ENCODE results near the gene ZNF587B.
A peak's percentile ranks its signal among the peaks of the same experiment; 100 is the strongest.
"Not testable (repeated sequence)": the region's sequence is repeated elsewhere in the genome, so short reads cannot be mapped to it uniquely, and the experiment has no call there.

ZNF587B gene

DNA sequence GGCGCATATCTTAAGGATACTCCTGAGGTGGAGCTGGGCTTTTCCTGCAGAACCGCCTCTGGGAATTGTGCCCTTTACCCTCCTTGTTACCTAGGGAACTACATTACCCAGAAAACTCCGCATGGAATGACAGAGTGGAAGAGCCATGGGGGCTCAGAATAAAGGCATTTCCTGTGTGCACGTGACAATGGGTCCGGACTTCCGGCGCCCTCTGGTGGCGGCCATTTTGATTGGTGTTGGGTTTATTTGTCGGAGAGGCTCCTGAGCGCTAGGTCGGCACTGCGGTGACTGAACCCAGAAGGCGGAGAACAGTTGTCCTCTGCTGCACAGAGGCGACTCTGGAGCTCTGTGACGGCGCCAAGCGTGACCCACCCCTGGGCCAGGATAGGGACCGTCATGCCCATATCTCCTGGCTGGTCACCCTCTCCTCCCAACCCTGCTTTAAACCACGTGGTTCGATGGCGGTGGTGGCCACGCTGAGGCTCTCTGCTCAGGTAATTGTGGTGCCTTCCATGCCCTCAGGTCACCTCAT is at the start of gene ZNF587B:
Gene ZNF587B, plus strand, starts transcription at position 229 of the 532 bp plus-strand sequence. Its CDS starts 230 bp downstream, at position 459.
- peak; percentile 80 for DNase-seq

DNA sequence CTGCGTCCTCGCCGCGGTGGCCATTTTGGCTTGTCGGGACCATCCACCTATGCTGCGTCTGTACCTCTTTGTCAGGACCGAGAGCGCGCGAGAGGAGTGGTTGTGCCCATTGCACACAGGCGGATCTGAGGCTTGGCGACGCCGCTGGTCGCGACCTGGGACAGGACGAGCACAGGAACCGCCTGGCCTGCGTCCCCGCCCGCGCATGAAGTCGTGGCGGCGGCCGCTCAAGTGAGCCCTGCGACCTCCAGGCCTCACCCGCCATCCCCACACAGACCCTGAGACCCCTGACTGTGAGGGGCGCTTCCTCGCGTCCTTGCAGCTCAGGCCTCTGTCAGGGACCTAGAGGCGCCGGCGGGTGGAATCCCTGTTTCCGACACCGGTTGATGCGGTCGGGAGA is 43.8 kb upstream of the ZNF587B start:
- DNase-seq: no peak

DNA sequence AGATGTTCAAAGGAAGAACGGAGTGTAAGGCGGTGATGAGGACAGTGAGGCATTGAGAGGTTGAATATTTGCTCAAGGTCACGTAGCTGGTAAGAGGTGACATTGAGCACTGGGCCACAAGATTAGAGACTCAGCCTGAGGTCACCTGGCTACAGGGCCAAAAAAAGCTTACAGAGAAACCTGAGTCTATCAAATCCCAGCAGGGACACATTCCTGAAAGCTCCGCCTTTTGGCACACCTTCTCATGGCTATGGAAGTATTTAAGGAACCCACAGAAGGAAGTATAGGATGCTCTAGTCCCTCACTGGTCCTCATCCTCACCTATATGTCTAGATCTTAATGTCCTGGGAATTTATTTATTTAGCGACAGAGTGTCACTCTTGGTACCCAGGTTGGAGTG is 43.2 kb upstream of the ZNF587B start:
- no peak for DNase-seq

DNA sequence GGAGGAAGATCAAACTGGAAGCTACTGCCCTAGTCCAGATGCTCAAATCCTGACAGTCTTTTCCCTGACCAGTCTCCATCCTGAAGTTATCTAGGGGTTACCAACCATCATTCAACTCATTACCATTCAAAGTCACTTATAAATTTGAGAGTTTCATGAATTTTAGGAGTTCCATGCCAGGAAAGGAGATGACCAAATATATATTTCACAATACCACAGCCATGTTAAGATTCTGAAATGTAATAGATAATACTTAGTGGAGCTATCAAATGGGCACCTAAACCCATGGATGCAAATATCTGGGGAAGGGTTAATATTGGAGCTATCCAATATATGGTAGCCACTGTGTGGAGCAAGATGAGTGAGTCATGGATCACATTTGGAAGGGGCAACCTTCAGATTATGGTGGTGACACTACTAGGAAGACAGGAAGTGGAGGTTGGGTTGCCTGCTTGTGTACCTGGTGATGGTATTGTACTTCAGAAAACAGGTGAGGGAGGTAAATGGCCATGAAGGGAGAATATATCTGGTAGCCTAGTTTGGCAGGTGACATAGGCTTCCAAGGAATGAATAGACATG is 41.9 kb upstream of the ZNF587B start:
- no peak for DNase-seq

DNA sequence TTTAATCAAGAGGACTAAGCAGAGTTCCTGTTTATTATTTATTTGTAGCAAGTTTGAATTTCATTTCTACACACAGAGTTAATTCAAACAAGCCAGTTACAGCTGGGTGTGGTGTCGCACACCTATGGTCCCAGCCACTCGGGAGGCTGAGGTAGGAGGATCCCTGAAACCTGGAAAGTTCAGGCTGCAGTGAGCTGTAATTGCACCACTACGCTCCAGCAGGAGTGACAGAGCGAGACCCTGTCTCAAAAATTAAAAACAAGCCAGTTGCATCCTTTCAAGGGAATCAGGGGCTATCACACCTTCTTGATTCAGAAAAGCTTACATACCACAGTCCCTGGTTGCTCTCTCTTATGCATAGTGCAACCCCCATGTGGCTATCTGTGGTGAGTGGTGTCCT is 40.8 kb upstream of the ZNF587B start:
- DNase-seq: no peak

DNA sequence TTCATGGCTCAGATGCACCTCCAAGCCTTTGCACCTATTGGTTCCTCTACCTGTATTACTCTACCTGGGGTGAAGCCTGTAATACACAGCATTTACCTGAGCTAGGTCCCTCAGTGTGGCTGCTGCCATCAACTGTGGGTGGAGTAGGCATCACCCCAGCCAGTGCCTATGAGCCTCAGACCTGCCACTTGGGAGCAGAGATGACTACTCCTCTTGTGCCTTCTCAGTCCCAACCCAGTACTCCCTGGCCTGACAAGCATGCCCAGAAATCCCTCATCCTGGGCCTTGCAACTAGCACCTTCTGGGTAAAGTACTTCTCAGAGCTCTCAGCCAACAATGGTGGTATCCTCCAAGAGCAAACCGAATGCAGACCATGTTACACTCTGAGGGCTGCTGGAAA is 33.5 kb upstream of the ZNF587B start:
- not testable (repeated sequence) for DNase-seq

DNA sequence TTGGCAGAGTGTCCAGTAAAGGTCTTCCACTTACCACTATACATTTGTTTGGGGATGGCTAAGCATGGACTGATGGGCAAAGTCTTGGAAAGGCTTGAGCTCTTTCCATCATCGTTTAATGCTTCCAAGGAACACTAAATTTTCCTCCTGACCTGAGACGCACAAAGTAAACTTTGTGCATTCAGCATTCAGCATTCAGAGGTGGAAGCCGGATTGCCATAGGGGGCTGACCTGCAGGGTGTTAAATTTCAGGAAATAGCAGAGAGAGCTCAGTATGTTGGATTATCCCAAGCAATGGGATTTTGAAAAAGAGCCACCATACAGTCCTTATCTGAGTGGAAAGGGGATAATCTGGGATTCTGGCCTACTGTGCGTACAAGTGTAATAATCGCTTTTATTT is 29.4 kb upstream of the ZNF587B start:
- DNase-seq: no peak

DNA sequence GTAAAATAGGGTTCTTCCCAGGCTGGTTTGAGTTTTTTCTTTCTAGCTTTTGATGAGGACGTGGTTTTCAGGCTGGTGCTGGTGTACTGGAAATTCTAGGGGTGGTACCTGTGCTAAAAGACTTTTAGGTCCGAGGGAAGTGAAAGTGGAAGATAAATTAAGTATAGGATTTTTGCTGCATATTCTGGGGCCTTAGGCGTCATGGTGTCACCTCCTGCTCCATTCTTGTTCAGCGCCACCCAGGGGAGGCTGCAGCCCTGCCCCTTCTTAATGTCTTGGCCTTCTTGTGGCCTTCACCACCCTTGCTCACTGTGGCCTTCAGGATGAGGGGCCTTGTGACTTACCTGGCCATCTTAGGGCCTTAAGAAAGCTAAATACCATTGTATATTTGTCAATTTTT is 27.8 kb upstream of the ZNF587B start:
- no peak for DNase-seq

DNA sequence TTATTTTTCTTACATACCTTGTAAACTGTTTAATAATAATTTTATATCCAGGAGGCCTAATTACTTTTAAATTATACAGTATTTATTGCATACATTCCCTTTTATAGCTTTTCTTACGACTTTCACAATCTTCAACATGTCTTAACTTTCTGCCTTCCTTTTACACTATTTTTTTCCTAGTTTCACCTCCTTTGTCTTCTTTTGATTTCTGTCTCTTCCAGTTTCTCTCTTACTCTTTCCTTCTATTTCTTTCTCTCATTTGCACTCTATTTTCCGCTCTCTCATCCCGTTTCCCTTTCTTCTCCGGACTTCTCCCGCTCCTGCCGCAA is 26.9 kb upstream of the ZNF587B start:
- no peak for DNase-seq

DNA sequence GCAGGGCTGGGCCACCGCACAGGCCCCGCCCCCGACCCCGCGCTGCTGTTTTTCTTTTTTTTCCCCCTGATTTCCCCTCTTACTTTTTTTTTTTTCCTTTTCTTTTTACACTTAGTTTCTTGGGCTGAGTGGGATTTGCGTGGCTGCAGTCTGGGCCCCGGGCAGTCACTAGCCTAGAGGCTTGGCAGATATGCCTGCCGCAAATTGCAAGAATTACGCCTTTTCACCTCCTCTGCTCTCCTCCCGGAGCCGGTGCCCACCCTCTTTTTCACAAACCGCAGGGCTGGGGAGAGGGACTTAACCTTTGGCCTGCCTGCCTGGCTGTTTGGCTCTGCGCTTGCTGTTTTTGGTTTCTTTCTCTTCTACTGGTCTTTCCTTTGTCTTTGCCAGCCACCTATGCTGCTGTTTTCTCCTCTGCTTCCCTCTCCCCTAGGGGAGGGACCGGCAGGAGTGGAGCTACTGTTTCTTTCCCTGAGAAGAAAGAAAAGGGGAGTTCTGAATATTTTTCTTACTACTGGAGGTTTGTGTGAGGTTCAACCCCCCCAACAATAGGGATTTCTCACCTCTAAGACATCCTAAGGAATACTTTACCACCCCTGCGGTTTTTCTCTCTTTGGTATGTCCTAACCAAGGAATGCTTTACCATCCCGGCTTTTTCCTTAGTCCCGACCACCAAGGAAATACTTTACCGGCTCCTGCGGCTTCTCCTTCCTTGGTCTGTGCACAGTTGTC is 26.3 kb upstream of the ZNF587B start:
- DNase-seq: peak; percentile 50

DNA sequence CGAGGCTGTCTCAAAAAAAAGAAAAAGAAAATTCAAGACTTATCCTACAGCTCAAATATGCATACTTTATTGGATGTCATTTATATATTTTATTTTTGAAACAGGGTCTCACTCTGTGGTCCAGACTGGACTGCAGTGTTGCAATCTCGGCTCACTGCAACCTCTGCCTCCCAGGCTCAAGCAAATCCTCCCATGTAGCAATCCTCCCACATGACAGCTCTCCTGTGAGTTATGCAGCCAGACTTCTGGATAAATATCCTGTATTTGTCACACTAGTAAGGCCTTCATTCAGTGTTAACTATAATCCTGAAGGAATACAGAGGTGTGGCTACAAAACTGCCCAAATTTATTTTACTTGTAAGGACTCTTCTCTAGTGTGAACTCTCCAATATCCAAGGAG is 22.6 kb upstream of the ZNF587B start:
- no peak for DNase-seq

DNA sequence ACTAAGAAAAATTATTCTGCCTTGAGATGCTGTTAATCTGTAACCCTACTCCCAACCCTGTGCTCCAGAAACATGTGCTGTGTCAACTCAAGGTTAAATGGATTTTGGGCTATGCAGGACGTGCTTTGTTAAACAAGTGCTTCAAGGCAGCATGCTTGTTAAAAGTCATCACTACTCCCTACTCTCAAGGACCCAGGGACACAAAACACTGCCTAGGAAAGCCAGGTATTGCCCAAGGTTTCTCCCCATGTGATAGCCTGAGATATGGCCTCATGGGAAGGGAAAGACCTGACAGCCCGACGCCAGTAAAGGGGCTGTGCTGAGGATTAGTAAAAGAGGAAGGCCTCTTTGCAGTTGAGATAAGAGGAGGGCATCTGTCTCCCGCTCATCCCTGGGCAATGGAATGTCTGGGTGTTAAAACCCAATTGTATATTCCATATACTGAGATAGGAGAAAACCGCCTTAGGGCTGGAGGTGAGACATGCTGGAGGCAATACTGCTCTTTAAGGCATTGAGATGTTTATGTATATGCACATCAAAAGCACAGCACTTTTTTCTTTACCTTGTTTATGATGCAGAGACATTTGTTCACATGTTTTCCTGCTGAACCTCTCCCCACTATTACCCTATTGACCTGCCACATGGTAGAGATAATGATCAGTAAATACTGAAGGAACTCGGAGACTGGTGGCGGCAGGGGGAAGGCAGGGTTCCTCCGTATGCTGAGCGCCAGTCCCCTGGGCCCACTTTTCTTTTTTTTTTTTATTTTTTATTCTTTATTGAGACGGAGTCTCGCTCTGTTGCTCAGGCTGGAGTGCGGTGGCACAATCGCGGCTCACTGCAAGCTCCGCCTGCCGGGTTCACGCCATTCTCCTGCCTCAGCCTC is 19.4 kb upstream of the ZNF587B start:
- not testable (repeated sequence) for DNase-seq

DNA sequence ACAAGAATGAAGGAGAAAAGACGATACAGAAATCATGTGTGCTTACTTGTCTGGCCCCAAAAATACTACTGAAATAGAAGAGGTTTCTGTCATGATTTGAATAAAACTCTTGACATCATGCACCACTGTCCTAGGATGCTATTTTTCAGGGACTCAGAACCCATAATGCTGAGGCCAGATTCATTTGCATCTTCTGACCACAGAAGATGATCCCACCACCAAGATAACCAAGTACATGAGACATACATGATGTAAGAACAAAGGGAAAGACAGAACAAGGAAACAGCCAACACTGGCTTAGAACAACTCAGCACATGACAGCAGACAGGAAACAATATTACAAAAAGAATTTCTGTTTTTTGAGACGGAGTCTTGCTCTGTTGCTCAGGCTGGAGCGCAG is 17.9 kb upstream of the ZNF587B start:
- DNase-seq: no peak

DNA sequence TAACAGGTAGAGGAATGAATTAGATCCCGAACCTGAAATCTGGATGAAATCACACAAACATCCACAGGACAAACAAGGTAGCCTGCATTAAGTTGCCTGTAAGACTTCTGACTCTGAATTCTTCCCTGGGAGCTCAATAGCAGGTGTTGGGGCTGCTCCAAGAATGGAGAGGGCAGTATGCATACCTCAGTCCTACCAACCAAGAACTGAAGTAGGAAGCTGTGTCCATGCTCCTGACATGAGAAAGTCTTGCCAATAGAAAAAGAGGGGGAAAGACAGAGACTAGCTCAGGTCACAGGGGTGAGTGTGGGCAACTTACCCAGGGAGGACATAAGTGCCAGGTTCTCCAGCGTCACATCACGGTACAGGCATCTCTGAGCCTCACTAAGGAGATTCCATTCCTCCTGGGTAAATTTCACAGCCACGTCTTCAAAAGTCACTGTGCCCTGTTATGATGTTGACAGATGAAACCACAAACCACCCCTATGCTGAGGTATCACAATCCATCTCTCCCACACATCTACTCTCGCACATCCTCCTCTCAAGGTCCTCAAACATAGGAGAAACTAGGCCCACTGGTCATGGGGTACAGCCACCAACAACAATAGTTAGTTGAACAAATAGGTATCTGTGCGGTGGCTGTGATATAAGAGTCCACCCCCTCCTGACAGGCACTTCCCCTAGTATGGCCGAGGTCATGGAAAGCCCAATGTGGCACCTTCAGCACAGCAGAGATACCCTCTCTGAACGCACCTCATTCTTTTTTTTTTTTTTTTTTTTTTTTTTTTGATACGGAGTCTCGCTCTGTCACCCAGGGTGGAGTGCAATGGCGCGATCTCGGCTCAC is 16.9 kb upstream of the ZNF587B start:
- DNase-seq: not testable (repeated sequence)

DNA sequence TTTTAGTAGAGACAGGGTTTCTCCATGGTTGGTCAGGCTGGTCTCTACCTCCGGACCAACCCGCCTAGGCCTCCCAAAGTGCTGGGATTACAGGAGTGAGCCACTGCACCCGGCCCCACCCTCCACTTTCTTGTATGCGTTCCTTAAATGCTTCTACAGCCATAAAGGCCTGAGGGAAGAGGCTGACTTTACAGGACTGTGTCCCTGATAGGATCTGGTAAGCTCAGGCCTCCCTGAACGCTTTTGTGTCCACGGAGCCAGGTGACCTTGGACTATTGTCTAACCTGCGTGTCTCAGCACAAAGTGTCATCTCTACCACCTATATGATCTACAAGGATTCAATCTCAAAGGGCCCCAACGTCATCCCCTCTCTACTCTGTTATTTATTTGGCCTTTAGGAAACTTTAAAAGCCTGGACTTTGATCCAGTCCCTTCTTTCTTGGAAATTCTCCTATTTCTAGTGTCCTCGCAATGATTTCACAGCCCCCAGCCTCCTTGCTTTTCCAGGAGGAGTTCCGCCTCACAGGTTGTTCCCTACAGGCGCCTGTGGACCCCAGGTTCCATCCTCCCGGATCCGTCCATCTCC is 16.1 kb upstream of the ZNF587B start:
- DNase-seq: no peak

DNA sequence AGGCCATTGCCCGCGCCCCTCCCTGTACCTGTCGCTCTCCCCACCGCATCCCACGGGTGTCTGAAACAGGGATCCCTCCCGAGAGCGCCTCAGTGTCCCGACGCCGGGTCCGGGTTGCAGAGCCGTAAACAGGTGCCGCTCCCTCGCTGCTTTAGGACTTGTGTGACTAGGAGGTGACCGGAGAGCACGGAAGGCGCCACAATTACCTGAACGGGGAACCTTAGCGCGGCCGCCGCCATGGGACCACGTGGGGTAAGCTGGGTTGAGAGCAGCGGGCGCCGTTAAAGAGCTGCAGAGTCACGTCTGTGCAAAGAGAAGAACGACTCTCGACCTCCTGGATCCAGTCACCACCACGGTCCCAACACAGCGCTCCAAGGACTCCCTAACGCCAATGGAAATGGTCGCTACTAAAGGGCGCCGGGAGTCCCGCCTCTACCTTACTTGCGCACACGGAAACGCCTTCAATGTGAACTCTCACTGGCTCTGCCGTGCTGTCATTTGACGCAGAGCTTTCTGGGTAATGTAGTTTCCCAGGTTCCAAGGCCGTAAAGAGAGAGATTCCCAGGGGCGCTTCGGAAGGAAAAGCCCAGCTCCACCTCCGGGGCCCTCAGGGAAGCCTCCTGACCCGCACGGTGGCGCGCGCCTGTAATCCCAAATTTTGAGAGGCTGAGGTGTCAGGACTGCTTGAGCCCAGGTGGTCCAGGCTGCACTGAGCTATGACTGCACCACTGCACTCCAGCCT is 15.4 kb upstream of the ZNF587B start, which contains the start of gene ZNF552:
Gene ZNF552, minus strand, starts transcription at position 409 of the 742 bp plus-strand sequence. Its CDS starts 170 bp downstream, at position 239.
- peak; percentile 94 for DNase-seq

DNA sequence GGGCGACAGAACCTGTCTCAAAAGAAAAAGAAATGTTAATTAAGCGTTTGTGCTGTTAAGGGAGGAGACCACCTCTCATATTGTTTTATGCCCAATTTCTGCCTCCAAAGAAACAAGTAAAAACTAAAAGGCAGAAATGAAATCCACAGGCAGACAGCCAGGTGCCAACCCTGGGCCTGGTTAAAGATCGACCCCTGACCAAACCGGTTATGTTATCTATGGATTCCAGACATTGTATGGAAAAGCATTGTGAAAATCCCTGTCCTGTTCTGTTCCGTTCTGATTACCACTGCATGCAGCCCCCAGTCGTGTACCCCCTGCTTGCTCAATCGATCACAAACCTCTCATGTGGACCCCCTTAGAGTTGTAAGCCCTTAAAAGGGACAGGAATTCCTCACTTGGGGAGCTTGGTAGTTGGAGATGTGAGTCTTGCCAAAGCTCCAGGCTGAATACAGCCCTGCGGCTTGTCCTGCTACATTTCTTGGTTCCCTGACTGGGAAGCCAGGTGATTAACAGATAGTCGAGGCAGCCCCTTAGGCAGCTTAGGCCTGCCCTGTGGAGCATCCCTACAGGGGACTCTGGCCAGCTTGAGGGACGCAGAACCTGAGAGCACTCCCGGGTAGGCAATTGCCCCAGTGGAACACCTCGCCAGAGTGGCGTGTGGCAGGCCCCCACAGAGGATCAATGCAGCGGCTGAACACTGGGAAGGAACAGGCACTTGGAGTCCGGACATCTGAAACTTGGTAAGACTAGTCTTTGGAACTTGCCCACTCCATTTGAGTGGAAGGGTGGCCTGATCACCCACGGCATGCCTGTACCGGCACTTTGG is 14.6 kb upstream of the ZNF587B start:
- DNase-seq: no peak

DNA sequence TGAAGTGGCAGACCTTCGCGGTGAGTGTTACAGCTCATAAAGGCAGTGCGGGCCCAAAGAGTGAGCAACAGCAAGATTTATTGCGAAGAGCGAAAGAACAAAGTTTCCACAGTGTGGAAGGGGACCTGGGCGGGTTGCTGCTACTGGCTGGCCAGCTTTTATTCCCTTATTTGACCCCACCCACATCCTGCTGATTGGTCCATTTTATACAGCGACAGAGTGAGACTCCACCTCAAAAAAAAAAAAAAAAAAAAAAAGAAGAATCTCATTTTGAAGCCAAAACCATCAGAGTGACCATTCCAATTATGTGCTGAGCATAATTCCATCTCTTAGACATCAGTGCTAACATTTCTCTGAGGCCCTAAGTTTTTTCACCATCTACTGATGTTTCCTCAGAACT is 13.4 kb upstream of the ZNF587B start:
- no peak for DNase-seq

DNA sequence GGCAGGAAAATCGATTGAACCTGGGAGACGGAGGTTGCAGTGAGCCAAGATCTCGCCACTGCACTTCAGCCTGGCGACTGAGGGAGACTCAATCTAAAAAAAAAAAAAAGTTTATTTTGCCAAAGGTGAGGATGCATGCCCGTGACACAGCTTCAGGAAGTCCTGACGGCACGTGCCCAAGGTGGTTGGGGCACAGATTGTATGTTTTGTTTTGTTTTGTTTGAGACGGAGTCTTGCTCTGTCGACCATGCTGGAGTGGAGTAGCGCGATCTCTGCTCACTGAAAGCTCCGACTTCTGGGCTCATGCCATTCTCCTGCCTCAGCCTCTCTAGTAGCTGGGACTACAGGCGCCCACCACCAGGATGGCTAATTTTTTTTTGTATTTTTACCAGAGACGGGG is 12.1 kb upstream of the ZNF587B start:
- no peak for DNase-seq

DNA sequence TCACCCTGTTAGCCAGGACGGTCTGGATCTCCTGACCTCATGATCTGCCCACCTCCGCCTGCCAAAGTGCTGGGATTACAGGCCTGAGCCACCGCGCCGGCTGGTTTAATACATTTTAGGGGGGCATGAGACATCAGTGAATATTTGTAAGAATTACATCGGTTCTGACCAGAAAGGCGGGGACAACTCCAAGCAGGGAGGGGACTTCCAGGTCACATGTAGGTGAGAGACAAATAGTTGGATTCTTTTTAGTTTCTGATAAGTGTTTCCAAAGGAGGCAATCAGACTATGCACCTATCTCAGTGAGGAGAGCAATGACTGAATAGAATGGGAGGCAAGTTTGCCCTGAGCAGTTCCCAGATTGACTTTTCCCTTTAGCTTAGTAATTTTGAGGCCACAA is 11.7 kb upstream of the ZNF587B start:
- no peak for DNase-seq
